HG02970 (cell line): Measurements from ENCODE around the gene VGLL3.
"Not testable (repeated sequence)": the region's sequence is repeated elsewhere in the genome, so short reads cannot be mapped to it uniquely, and the experiment has no call there.

Experiments
- ATAC-seq: cut with Tn5 transposase; IDR thresholded peaks from one replicate; pipeline ENCODE4 v1.9.1; 2021; ENCODE audit warnings: mild to moderate bottlenecking, moderate library complexity, moderate number of reproducible peaks; ENCODE audit not compliant: unreplicated experiment, low FRiP score

Gene VGLL3

GRCh38 chr3:86990734-86991481 lies at the start of gene VGLL3:
TSS of gene VGLL3 (minus strand) at chr3:86991149. CDS start at chr3:86990743, 406 bp downstream.
- no peak for ATAC-seq

- ATAC-seq: no peak
These were observed 46.7 kb upstream of the VGLL3 start for GRCh38 chr3:87037652-87038051.

- ATAC-seq: no peak
These were observed 45.7 kb upstream of the VGLL3 start for GRCh38 chr3:87036671-87037070.

GRCh38 chr3:87035339-87035738 lies 44.4 kb upstream of the VGLL3 start:
- ATAC-seq: no peak

GRCh38 chr3:87033205-87033604 lies 42.3 kb upstream of the VGLL3 start:
- no peak for ATAC-seq

- ATAC-seq: no peak
These were observed 35.0 kb upstream of the VGLL3 start for GRCh38 chr3:87025661-87026645.

- ATAC-seq: not testable (repeated sequence)
These were observed 26.4 kb upstream of the VGLL3 start for GRCh38 chr3:87017370-87017769.

- ATAC-seq: no peak
These were observed 18.3 kb upstream of the VGLL3 start for GRCh38 chr3:87009271-87009670.

- ATAC-seq: no peak
These were observed 16.0 kb upstream of the VGLL3 start for GRCh38 chr3:87006844-87007439.

- no peak for ATAC-seq
These were observed 13.9 kb upstream of the VGLL3 start for GRCh38 chr3:87004883-87005282.

GRCh38 chr3:87002346-87002745 lies 11.4 kb upstream of the VGLL3 start:
- no peak for ATAC-seq

GRCh38 chr3:87001473-87002098 lies 10.6 kb upstream of the VGLL3 start:
- no peak for ATAC-seq

GRCh38 chr3:87000940-87001339 lies 10.0 kb upstream of the VGLL3 start:
- ATAC-seq: no peak

- no peak for ATAC-seq
These were observed 7.6 kb upstream of the VGLL3 start for GRCh38 chr3:86998569-86998968.

- no peak for ATAC-seq
These were observed 5.5 kb upstream of the VGLL3 start for GRCh38 chr3:86996261-86996955.

- ATAC-seq: no peak
These were observed 4.6 kb upstream of the VGLL3 start for GRCh38 chr3:86995537-86995936.

GRCh38 chr3:86993704-86994103 lies 2.8 kb upstream of the VGLL3 start:
- no peak for ATAC-seq

GRCh38 chr3:86991840-86992435 lies 989 bp upstream of the VGLL3 start:
- ATAC-seq: no peak

GRCh38 chr3:86991482-86991815 lies 500 bp upstream of the VGLL3 start:
- no peak for ATAC-seq
